Stimulated activated effector memory CD8-positive, alpha-beta T cell treated with anti-CD3 and anti-CD28 coated beads, Interleukin-12 subunit alpha, Interleukin-12 subunit beta, amount 100 ng/mL, for 72 hours (primary cell): Measurements from ENCODE around the gene RAD23A.
"Not testable (repeated sequence)": the region's sequence is repeated elsewhere in the genome, so short reads cannot be mapped to it uniquely, and the experiment has no call there.

Source experiments
- ATAC-seq: fragments of 150-1000 bp; cut with Tn5 transposase; 2 replicates; pipeline ENCODE4 v1.10.0; 2021
- DNase-seq, 2 donors: peaks; one replicate each; pipeline ENCODE4 v3.0.0; 2021 to 2022; ENCODE audit warnings: low spot score in 2 of 2
- H3K27ac Mint-ChIP-seq: one replicate; pipeline ENCODE4 v1.8.0; 2022; ENCODE audit warnings: mild to moderate bottlenecking, mixed read lengths
- H3K36me3 Mint-ChIP-seq: one replicate; pipeline ENCODE4 v1.8.0; 2022; ENCODE audit warnings: mild to moderate bottlenecking, mixed read lengths
- H3K4me1 Mint-ChIP-seq: one replicate; pipeline ENCODE4 v1.8.0; 2022; ENCODE audit warnings: mixed read lengths
- H3K4me3 Mint-ChIP-seq: one replicate; pipeline ENCODE4 v1.8.0; 2022; ENCODE audit warnings: mild to moderate bottlenecking, mixed read lengths
- H3K9me3 Mint-ChIP-seq: one replicate; pipeline ENCODE4 v1.8.0; 2022; ENCODE audit warnings: mixed read lengths

RAD23A gene

GRCh38 chr19:12957389-12957952 is 11.8 kb downstream of the RAD23A start:
- ATAC-seq: peak; percentile 19
- not testable (repeated sequence) for DNase-seq, H3K9me3 Mint-ChIP-seq
- H3K27ac Mint-ChIP-seq: peak overlapping the region; percentile 96
- H3K4me3 Mint-ChIP-seq: peak overlapping the region; percentile 86
- peaks cover 35% of the 10 kb centered on the region for H3K4me1 Mint-ChIP-seq
- H3K36me3 Mint-ChIP-seq: peaks cover 31% of the 10 kb centered on the region

GRCh38 chr19:12959481-12959880 is 13.8 kb downstream of the RAD23A start:
- Mint-ChIP-seq H3K36me3 (peaks cover 11% of the 10 kb centered on the region), H3K4me3 (no peak overlapping the region), H3K9me3 (no peaks in the 10 kb centered on the region), H3K4me1 (peaks cover 24% of the 10 kb centered on the region), H3K27ac (no peak overlapping the region)
- ATAC-seq (no peak), DNase-seq (no peak)

- Mint-ChIP-seq H3K36me3 (no peaks in the 10 kb centered on the region), H3K4me3 (peak overlapping the region; percentile 91), H3K9me3 (no peaks in the 10 kb centered on the region), H3K27ac (peak overlapping the region; percentile 92), H3K4me1 (peaks cover 22% of the 10 kb centered on the region)
- ATAC-seq (peak; percentile 96), DNase-seq (peak; percentile 94 to 95)
Measured at GRCh38 chr19:12965017-12965811, 19.6 kb downstream of the RAD23A start.

GRCh38 chr19:12965812-12966135 is 20.1 kb downstream of the RAD23A start:
- peaks cover 28% of the 10 kb centered on the region for H3K4me1 Mint-ChIP-seq
- H3K36me3 Mint-ChIP-seq: no peaks in the 10 kb centered on the region
- DNase-seq (no peak), ATAC-seq (no peak)
- H3K4me3 Mint-ChIP-seq: peak overlapping the region; percentile 91
- H3K27ac Mint-ChIP-seq: peak overlapping the region; percentile 92
- H3K9me3 Mint-ChIP-seq: no peaks in the 10 kb centered on the region

GRCh38 chr19:12967907-12968306 is 22.2 kb downstream of the RAD23A start:
- Mint-ChIP-seq H3K27ac (no peak overlapping the region), H3K4me1 (peaks cover 23% of the 10 kb centered on the region), H3K4me3 (no peak overlapping the region), H3K9me3 (no peaks in the 10 kb centered on the region), H3K36me3 (no peaks in the 10 kb centered on the region)
- no peak for ATAC-seq
- no peak for DNase-seq

GRCh38 chr19:12969292-12969988 is 23.8 kb downstream of the RAD23A start, which contains the start of gene DAND5:
TSS of gene DAND5 (plus strand) at chr19:12969576. CDS start at chr19:12969661, 85 bp downstream.
- no peaks in the 10 kb centered on the region for H3K9me3 Mint-ChIP-seq
- H3K4me3 Mint-ChIP-seq: no peak within 1 kb of the TSS

GRCh38 chr19:12970070-12970820 is 24.6 kb downstream of the RAD23A start:
- no peak for ATAC-seq
- Mint-ChIP-seq H3K4me1 (peaks cover 17% of the 10 kb centered on the region), H3K36me3 (no peaks in the 10 kb centered on the region), H3K9me3 (no peaks in the 10 kb centered on the region), H3K27ac (peak overlapping the region; percentile 5), H3K4me3 (no peak overlapping the region)
- no peak for DNase-seq

More at GRCh38 chr19:12969292-12969988, 23.8 kb downstream of the RAD23A start, which contains the start of gene DAND5:
- H3K36me3 Mint-ChIP-seq: no peaks in the 10 kb centered on the region
- peaks cover 23% of the 10 kb centered on the region for H3K4me1 Mint-ChIP-seq
- H3K27ac Mint-ChIP-seq: peak within 1 kb of the TSS; percentile 5
- ATAC-seq (no peak), DNase-seq (no peak)

- H3K4me3 Mint-ChIP-seq: no peak overlapping the region
Measured at GRCh38 chr19:12973236-12973635, 27.6 kb downstream of the RAD23A start.

GRCh38 chr19:12974301-12975220 is 28.9 kb downstream of the RAD23A start:
- H3K36me3 Mint-ChIP-seq: no peaks in the 10 kb centered on the region
- DNase-seq (no peak), ATAC-seq (no peak)
- H3K9me3 Mint-ChIP-seq: no peaks in the 10 kb centered on the region
- H3K4me1 Mint-ChIP-seq: peaks cover 18% of the 10 kb centered on the region
- H3K27ac Mint-ChIP-seq: no peak overlapping the region
- no peak overlapping the region for H3K4me3 Mint-ChIP-seq

More at GRCh38 chr19:12973236-12973635, 27.6 kb downstream of the RAD23A start:
- ATAC-seq (no peak), DNase-seq (no peak)
- H3K4me1 Mint-ChIP-seq: peaks cover 18% of the 10 kb centered on the region
- no peaks in the 10 kb centered on the region for H3K36me3 Mint-ChIP-seq
- H3K9me3 Mint-ChIP-seq: no peaks in the 10 kb centered on the region
- no peak overlapping the region for H3K27ac Mint-ChIP-seq

- ATAC-seq (no peak), DNase-seq (no peak)
- Mint-ChIP-seq H3K4me3 (no peak overlapping the region), H3K4me1 (peaks cover 13% of the 10 kb centered on the region), H3K9me3 (no peaks in the 10 kb centered on the region), H3K36me3 (no peaks in the 10 kb centered on the region), H3K27ac (no peak overlapping the region)
Measured at GRCh38 chr19:12975221-12975741, 29.6 kb downstream of the RAD23A start.

GRCh38 chr19:12976109-12976508 is 30.4 kb downstream of the RAD23A start:
- not testable (repeated sequence) for H3K4me3 Mint-ChIP-seq, H3K27ac Mint-ChIP-seq, H3K9me3 Mint-ChIP-seq, DNase-seq, ATAC-seq, H3K36me3 Mint-ChIP-seq, H3K4me1 Mint-ChIP-seq

GRCh38 chr19:12979974-12980373 is 34.3 kb downstream of the RAD23A start:
- DNase-seq (no peak), ATAC-seq (no peak)
- no peaks in the 10 kb centered on the region for H3K36me3 Mint-ChIP-seq
- H3K9me3 Mint-ChIP-seq: no peaks in the 10 kb centered on the region
- no peak overlapping the region for H3K27ac Mint-ChIP-seq
- peaks cover 8% of the 10 kb centered on the region for H3K4me1 Mint-ChIP-seq
- H3K4me3 Mint-ChIP-seq: no peak overlapping the region

GRCh38 chr19:12982648-12983047 is 37.0 kb downstream of the RAD23A start:
- Mint-ChIP-seq H3K4me1 (peaks cover 6% of the 10 kb centered on the region), H3K4me3 (no peak overlapping the region), H3K9me3 (no peaks in the 10 kb centered on the region), H3K36me3 (no peaks in the 10 kb centered on the region), H3K27ac (no peak overlapping the region)
- DNase-seq: no peak
- ATAC-seq: no peak

GRCh38 chr19:12983091-12983490 is 37.4 kb downstream of the RAD23A start:
- no peak for DNase-seq
- Mint-ChIP-seq H3K27ac (no peak overlapping the region), H3K4me3 (no peak overlapping the region), H3K36me3 (no peaks in the 10 kb centered on the region), H3K9me3 (no peaks in the 10 kb centered on the region), H3K4me1 (peaks cover 2% of the 10 kb centered on the region)
- no peak for ATAC-seq
